ENCODE results near the gene RAMP3. TPM values are rescaled to one million over a fixed set of nuclear protein-coding genes. Genes with fewer than 3 reads are reported as not detected.
A peak's percentile ranks its signal among the peaks of the same experiment; 100 is the strongest.
"Not testable (repeated sequence)": the region's sequence is repeated elsewhere in the genome, so short reads cannot be mapped to it uniquely, and the experiment has no call there.

Gene RAMP3
- total RNA-seq, 2 experiments from 2014 or later = not detected

- Mint-ChIP-seq H3K27me3 (ENCODE audit: low read depth) (peaks cover 25% of the 10 kb centered on the region), H3K4me1 (ENCODE audit: low read depth) (peaks cover 9% of the 10 kb centered on the region), H3K4me3 (no peak overlapping the region), H3K36me3 (ENCODE audit: low read depth) (no peaks in the 10 kb centered on the region), H3K27ac (no peak overlapping the region), H3K9me3 (ENCODE audit: insufficient read depth) (no peaks in the 10 kb centered on the region)
- no peak for DNase-seq
- no peak for ATAC-seq
- CTCF ChIA-PET = interaction anchor here (1.0 to 6.2 kb wide), 3 partner anchors 9 to 115 kb away, joined by 3 to 43 read pairs (median 3); no protein-coding TSS in a partner anchor
- POLR2A ChIA-PET = no interaction called here
Measured at GRCh38 chr7:45159296-45159695, 1.7 kb downstream of the RAMP3 start.

- H3K4me3 Mint-ChIP-seq = no peak overlapping the region
Measured at GRCh38 chr7:45160417-45160881, 2.9 kb downstream of the RAMP3 start.

GRCh38 chr7:45161138-45161537, 3.5 kb downstream of the RAMP3 start:
- H3K4me3 Mint-ChIP-seq = no peak overlapping the region
- H3K27me3 Mint-ChIP-seq (ENCODE audit: low read depth) = peaks cover 33% of the 10 kb centered on the region
- POLR2A ChIA-PET = no interaction called here
- ATAC-seq (no peak), DNase-seq (no peak)
- CTCF ChIA-PET = interaction anchor here (1.0 kb wide), 1 partner anchor 11 kb away, joined by 3 read pairs; no protein-coding TSS in a partner anchor
- peak overlapping the region; percentile 16 for H3K27ac Mint-ChIP-seq
- no peaks in the 10 kb centered on the region for H3K9me3 Mint-ChIP-seq (ENCODE audit: insufficient read depth)
- H3K4me1 Mint-ChIP-seq (ENCODE audit: low read depth) = peaks cover 9% of the 10 kb centered on the region
- no peaks in the 10 kb centered on the region for H3K36me3 Mint-ChIP-seq (ENCODE audit: low read depth)

More at GRCh38 chr7:45160417-45160881, 2.9 kb downstream of the RAMP3 start:
- peaks cover 9% of the 10 kb centered on the region for H3K4me1 Mint-ChIP-seq (ENCODE audit: low read depth)
- H3K36me3 Mint-ChIP-seq (ENCODE audit: low read depth) = no peaks in the 10 kb centered on the region
- DNase-seq (no peak), ATAC-seq (no peak)
- peaks cover 31% of the 10 kb centered on the region for H3K27me3 Mint-ChIP-seq (ENCODE audit: low read depth)
- ChIA-PET CTCF (interaction anchor here (1.0 kb wide), 1 partner anchor 12 kb away, joined by 3 read pairs; no protein-coding TSS in a partner anchor), POLR2A (no interaction called here)
- H3K9me3 Mint-ChIP-seq (ENCODE audit: insufficient read depth) = no peaks in the 10 kb centered on the region
- H3K27ac Mint-ChIP-seq = no peak overlapping the region

GRCh38 chr7:45161842-45162241, 4.3 kb downstream of the RAMP3 start:
- no peak for DNase-seq

GRCh38 chr7:45162311-45162845, 4.8 kb downstream of the RAMP3 start:
- ChIA-PET POLR2A (no interaction called here), CTCF (interaction anchor here (0.5 kb wide), 1 partner anchor 102 kb away, joined by 3 read pairs; no protein-coding TSS in a partner anchor)
- Mint-ChIP-seq H3K4me1 (ENCODE audit: low read depth) (peaks cover 9% of the 10 kb centered on the region), H3K36me3 (ENCODE audit: low read depth) (no peaks in the 10 kb centered on the region), H3K9me3 (ENCODE audit: insufficient read depth) (no peaks in the 10 kb centered on the region), H3K27ac (peak overlapping the region; percentile 26), H3K4me3 (no peak overlapping the region), H3K27me3 (ENCODE audit: low read depth) (peaks cover 27% of the 10 kb centered on the region)
- no peak for DNase-seq
- ATAC-seq = no peak

More at GRCh38 chr7:45161842-45162241, 4.3 kb downstream of the RAMP3 start:
- H3K27ac Mint-ChIP-seq = no peak overlapping the region
- H3K9me3 Mint-ChIP-seq (ENCODE audit: insufficient read depth) = no peaks in the 10 kb centered on the region
- H3K4me3 Mint-ChIP-seq = no peak overlapping the region
- no peaks in the 10 kb centered on the region for H3K36me3 Mint-ChIP-seq (ENCODE audit: low read depth)
- ChIA-PET CTCF (interaction anchor here (0.5 kb wide), 1 partner anchor 101 kb away, joined by 3 read pairs; no protein-coding TSS in a partner anchor), POLR2A (no interaction called here)
- ATAC-seq = no peak
- H3K4me1 Mint-ChIP-seq (ENCODE audit: low read depth) = peaks cover 9% of the 10 kb centered on the region
- H3K27me3 Mint-ChIP-seq (ENCODE audit: low read depth) = peaks cover 30% of the 10 kb centered on the region

- no peak overlapping the region for H3K4me3 Mint-ChIP-seq
- no peak overlapping the region for H3K27ac Mint-ChIP-seq
- H3K4me1 Mint-ChIP-seq (ENCODE audit: low read depth) = peaks cover 9% of the 10 kb centered on the region
- no peaks in the 10 kb centered on the region for H3K36me3 Mint-ChIP-seq (ENCODE audit: low read depth)
- POLR2A ChIA-PET = no interaction called here
- ATAC-seq (no peak), DNase-seq (no peak)
- no peaks in the 10 kb centered on the region for H3K9me3 Mint-ChIP-seq (ENCODE audit: insufficient read depth)
- H3K27me3 Mint-ChIP-seq (ENCODE audit: low read depth) = peaks cover 26% of the 10 kb centered on the region
- CTCF ChIA-PET = no interaction called here
Measured at GRCh38 chr7:45162943-45163691, 5.5 kb downstream of the RAMP3 start.

GRCh38 chr7:45163692-45164052, 6.1 kb downstream of the RAMP3 start:
- no peak overlapping the region for H3K27ac Mint-ChIP-seq
- H3K36me3 Mint-ChIP-seq (ENCODE audit: low read depth) = no peaks in the 10 kb centered on the region

GRCh38 chr7:45164271-45164670, 6.7 kb downstream of the RAMP3 start:
- H3K9me3 Mint-ChIP-seq (ENCODE audit: insufficient read depth); DNase-seq; H3K4me3 Mint-ChIP-seq; H3K4me1 Mint-ChIP-seq (ENCODE audit: low read depth); H3K27ac Mint-ChIP-seq; ATAC-seq; CTCF ChIA-PET; POLR2A ChIA-PET; H3K36me3 Mint-ChIP-seq (ENCODE audit: low read depth): not testable (repeated sequence)
- peaks cover 22% of the 10 kb centered on the region for H3K27me3 Mint-ChIP-seq (ENCODE audit: low read depth)

More at GRCh38 chr7:45163692-45164052, 6.1 kb downstream of the RAMP3 start:
- peaks cover 9% of the 10 kb centered on the region for H3K4me1 Mint-ChIP-seq (ENCODE audit: low read depth)
- no peak for DNase-seq
- ATAC-seq = no peak
- peaks cover 23% of the 10 kb centered on the region for H3K27me3 Mint-ChIP-seq (ENCODE audit: low read depth)
- H3K9me3 Mint-ChIP-seq (ENCODE audit: insufficient read depth) = no peaks in the 10 kb centered on the region
- ChIA-PET POLR2A (no interaction called here), CTCF (no interaction called here)
- no peak overlapping the region for H3K4me3 Mint-ChIP-seq

- DNase-seq (no peak), ATAC-seq (no peak)
- POLR2A ChIA-PET = no interaction called here
- H3K27ac Mint-ChIP-seq = no peak overlapping the region
- H3K27me3 Mint-ChIP-seq (ENCODE audit: low read depth) = peaks cover 22% of the 10 kb centered on the region
- CTCF ChIA-PET = no interaction called here
- no peaks in the 10 kb centered on the region for H3K36me3 Mint-ChIP-seq (ENCODE audit: low read depth)
- no peak overlapping the region for H3K4me3 Mint-ChIP-seq
- H3K9me3 Mint-ChIP-seq (ENCODE audit: insufficient read depth) = no peaks in the 10 kb centered on the region
- peaks cover 6% of the 10 kb centered on the region for H3K4me1 Mint-ChIP-seq (ENCODE audit: low read depth)
Measured at GRCh38 chr7:45165857-45166256, 8.3 kb downstream of the RAMP3 start.

GRCh38 chr7:45171946-45172345, 14.4 kb downstream of the RAMP3 start:
- DNase-seq (no peak), ATAC-seq (no peak)
- CTCF ChIA-PET = interaction anchor here (1.1 to 1.3 kb wide), 2 partner anchors 11 to 59 kb away, joined by 3 read pairs; no protein-coding TSS in a partner anchor
- H3K4me1 Mint-ChIP-seq (ENCODE audit: low read depth) = no peaks in the 10 kb centered on the region
- H3K27me3 Mint-ChIP-seq (ENCODE audit: low read depth) = peaks cover 11% of the 10 kb centered on the region
- H3K27ac Mint-ChIP-seq = no peak overlapping the region
- no peaks in the 10 kb centered on the region for H3K36me3 Mint-ChIP-seq (ENCODE audit: low read depth)
- H3K9me3 Mint-ChIP-seq (ENCODE audit: insufficient read depth) = no peaks in the 10 kb centered on the region
- POLR2A ChIA-PET = interaction anchor here (0.6 kb wide), 1 partner anchor 17 kb away, joined by 3 read pairs; no protein-coding TSS in a partner anchor
- no peak overlapping the region for H3K4me3 Mint-ChIP-seq

- ATAC-seq = no peak
- H3K4me1 Mint-ChIP-seq (ENCODE audit: low read depth) = no peaks in the 10 kb centered on the region
- H3K36me3 Mint-ChIP-seq (ENCODE audit: low read depth) = no peaks in the 10 kb centered on the region
- ChIA-PET POLR2A (interaction anchor here (0.6 kb wide), 1 partner anchor 1326 kb away, joined by 3 read pairs; no protein-coding TSS in a partner anchor), CTCF (no interaction called here)
- no peak overlapping the region for H3K27ac Mint-ChIP-seq
- peaks cover 6% of the 10 kb centered on the region for H3K27me3 Mint-ChIP-seq (ENCODE audit: low read depth)
- H3K9me3 Mint-ChIP-seq (ENCODE audit: insufficient read depth) = no peaks in the 10 kb centered on the region
- no peak overlapping the region for H3K4me3 Mint-ChIP-seq
- DNase-seq = no peak
Measured at GRCh38 chr7:45173596-45174327, 16.2 kb downstream of the RAMP3 start.

- no peak overlapping the region for H3K4me3 Mint-ChIP-seq
- peaks cover 4% of the 10 kb centered on the region for H3K27me3 Mint-ChIP-seq (ENCODE audit: low read depth)
- no peak for ATAC-seq
- no peak overlapping the region for H3K27ac Mint-ChIP-seq
- no peak for DNase-seq
- no peaks in the 10 kb centered on the region for H3K4me1 Mint-ChIP-seq (ENCODE audit: low read depth)
- ChIA-PET POLR2A (no interaction called here), CTCF (no interaction called here)
- H3K9me3 Mint-ChIP-seq (ENCODE audit: insufficient read depth) = no peaks in the 10 kb centered on the region
- H3K36me3 Mint-ChIP-seq (ENCODE audit: low read depth) = no peaks in the 10 kb centered on the region
Measured at GRCh38 chr7:45174328-45174610, 16.7 kb downstream of the RAMP3 start.
